ENCODE measurements around the gene KRTAP5-5.
"Not testable (repeated sequence)": the region's sequence is repeated elsewhere in the genome, so short reads cannot be mapped to it uniquely, and the experiment has no call there.

Gene KRTAP5-5

DNA sequence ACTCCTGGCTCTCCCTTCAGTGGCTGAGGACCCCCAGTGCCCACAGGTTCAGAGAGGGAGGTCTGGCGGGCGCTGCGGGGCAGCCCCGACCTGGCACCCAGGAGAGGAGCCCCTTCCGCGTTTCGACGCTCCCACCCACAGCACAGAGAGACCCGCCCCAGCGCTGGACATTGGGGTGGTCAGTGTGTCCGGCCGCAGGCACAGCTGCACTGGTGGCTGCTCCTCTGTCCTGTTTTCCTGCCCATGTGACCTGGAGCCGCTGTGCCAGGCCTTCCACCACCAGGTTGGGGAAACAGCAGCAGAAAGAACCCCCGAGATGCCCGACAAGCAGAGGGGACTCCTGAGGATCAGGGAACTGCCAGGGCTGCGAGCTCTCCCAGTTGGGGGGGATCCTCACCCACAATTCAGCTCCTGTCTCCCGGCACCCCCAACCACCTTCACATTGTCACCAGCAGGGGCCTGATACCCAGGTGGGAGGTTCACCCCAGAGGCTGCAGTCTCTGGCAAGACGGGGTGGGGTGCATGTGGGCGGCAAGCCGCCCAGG lies 13.6 kb downstream of the KRTAP5-5 start:
- DNase-seq = no peak

DNA sequence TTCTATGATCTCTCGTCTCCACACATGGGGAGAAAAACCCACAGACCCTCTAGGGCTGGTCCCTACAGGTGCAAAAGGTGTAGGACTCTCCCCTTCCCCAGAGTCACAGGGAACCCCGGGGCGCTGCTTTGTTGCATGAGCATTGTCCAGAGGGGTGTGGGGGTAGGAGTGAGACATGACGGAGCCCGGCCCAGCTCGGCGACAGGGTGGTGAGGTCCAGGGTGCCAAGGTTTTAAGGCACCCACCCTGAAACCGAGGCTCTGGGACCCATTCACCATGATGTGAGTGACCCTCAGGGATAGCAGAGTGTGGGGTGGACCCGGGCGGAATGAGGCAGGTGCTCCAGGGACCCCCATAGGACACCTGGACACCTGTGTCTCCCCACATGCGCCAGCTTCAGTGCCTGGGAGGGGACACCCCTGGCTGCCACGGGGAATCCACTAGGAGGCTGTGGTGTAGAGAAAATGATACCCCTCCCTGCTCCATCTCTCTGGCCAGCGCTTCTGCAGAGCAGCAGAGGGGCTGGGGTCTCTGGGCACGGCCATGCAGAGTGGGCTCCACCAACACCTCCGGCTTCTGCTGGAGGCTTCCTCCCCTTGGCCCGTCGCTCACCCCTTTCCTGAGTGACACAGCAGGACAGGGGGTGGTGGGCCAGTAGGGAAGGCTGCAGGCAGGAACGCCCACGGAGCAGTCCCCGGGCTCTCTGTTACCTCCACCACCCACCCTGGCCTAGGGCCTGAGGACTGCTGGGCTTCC lies 15.2 kb downstream of the KRTAP5-5 start:
- no peak for DNase-seq

DNA sequence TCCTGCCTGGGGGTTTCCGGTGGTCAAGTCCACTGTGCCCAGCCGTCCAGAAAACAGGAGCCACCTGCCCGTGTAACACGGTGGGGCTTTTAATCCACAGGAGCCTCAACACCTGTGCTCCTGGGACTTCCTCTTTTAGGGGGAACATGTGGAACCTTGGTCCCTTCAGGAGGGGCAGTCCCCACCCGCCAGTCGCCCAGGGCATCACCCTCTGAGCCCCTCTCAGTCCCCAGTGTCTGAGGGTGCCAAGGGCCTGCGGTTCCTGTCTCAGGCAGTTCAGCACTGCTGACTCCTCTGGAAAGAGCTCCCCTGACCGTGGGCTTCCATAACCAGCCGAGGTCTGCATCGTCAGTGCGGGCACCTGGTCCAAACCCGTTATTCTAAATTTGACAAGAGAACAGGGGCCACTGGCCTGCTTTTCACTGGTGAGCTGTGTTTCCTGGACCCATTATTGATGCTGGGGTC lies 15.8 kb downstream of the KRTAP5-5 start:
- DNase-seq = no peak

DNA sequence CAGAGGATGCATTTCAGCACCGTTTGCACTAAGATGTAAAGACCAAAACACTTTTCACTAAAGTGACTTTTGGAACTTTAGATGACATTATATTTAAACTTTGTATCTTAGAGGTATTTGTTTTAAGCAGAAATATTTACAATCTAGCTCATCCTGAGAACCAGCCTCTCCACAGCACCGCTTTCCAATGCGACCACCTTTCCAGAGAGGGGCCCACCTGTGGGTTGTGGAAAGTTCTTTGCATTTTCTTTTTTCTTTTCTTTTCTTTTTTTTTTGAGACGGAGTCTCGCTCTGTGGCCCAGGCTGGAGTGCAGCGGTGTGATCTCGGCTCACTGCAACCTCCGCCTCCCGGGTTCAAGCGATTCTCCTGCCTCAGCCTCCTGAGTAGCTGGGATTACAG lies 17.0 kb downstream of the KRTAP5-5 start:
- not testable (repeated sequence) for DNase-seq

DNA sequence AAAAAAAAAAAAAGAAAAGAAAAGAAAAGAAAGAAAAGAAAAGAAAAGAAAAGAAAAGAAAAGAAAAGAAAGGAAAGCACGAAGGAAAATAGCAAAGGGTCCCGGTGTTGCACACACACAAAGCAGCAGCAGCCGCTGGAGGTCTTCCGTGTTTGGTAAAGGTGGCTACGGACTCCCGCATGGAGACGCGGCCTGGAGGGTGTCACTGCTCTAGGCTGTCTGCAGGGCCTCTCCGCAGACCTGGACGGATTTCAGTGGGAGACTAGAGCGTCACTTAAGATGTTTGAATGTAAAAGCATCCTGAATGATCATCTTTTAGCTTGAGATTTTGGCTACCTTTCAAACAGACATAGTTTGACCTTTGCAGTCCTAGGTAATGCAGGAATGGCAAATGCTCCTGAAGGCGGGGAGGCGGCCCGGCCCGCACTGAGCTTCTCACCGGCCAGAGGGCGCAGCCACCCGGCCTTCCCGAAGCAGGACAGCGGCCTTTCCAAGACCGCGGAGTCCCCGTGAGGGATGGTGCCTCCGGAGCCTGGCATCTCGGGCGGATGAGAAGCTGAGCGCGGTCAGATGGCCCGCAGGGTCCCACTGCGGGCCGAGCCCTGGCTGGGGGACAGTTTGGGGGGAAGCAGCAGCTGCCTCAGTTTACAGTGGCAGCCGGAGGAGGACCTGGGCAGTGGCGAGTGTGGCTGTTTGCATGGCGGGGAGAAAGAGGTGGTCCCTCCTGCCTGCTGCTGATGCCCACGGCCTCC lies 18.5 kb downstream of the KRTAP5-5 start:
- DNase-seq = no peak

DNA sequence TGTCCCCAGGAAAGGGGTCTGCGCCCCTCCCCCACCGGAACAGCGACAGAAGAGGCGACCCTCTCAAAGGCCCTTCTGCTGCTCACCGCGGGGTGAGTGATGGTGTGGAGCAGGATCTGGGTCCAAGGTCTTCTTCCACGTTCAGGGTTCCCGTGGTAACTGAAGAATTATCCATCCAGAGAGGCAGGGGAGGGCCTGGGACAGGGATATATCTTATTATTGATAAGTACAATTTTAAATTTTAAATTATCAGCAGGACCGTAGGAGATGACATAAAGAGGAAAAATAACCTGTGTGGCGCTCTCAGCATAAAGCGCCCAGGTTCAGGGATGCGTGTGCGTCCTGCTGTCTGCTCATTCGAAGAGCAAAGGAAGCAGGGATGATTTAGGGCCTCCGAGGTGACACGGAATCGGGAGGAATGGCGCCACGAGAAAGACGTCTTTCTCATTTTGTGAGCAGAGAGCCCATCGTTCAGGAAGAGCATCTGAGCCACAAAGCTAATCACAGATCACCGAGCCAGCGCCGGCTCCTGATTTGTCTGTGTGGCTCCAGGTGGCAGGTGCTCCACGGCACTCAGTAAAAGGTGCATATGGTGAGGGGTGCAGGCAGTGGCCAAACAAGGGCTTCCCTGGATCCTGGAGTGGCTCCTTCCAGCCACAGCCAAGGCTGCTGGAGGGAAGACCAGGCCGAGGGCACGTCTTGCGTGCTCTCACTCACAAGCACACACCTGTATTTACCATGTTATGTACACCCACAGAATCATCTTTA lies 19.3 kb downstream of the KRTAP5-5 start:
- DNase-seq = no peak

DNA sequence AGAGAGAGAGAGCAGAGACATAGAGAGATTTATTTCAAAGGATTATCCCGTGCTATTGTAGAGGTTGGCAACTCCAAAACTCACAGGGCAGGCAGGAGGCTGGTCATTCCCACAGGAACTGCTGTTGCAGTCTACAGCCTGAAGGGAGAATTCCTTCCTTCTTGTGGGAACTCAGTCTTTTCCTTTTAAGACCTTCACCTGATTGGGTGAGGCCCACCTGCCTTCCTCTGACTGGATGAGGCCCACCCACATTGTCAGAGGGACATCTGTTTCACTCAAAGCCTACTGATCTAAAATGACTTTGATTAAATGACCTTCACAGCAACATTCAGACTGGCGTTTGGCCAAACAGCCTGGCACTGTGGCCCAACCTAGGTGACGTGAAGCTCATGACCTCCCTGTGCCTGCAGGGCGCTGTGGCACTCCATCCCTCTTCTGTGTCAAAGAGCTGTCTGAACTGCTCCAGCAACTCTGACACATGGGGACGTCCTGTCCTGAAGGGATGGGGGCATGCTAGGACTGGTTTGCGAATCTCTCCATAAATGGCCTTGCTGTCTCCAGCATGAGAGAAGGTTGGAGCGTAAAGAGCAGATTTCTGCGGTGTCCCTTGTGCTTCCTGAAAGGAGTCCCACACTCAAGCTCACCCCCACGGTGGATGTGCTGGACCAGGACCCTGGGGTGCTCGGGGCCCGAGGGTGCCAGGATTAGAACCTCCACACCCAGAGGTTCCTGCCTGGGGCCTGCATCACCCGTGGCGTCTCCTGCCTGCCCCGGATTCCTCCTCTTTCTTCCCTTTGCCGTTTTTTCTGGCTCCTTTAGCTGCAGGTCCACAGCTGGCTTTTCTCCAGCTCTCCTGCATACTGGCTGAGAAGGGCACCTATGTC lies 20.7 kb downstream of the KRTAP5-5 start:
- no peak for DNase-seq

DNA sequence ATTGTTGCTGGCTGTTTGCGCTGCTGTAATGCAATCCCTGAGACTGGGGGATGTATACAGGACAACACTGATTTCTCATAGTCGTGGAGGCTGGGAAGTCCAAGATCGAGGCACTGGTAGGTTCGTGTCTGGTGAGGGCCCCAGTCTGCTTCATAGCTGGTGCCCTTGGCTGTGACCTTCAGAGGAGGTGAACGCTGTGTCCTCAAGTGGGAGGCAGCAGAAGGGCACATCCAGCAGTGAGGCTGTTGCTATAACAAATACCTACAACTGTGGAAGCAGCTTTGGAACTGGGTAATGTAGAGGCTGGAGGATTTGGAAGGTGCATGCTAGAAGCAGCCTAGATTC lies 21.3 kb downstream of the KRTAP5-5 start:
- no peak for DNase-seq

DNA sequence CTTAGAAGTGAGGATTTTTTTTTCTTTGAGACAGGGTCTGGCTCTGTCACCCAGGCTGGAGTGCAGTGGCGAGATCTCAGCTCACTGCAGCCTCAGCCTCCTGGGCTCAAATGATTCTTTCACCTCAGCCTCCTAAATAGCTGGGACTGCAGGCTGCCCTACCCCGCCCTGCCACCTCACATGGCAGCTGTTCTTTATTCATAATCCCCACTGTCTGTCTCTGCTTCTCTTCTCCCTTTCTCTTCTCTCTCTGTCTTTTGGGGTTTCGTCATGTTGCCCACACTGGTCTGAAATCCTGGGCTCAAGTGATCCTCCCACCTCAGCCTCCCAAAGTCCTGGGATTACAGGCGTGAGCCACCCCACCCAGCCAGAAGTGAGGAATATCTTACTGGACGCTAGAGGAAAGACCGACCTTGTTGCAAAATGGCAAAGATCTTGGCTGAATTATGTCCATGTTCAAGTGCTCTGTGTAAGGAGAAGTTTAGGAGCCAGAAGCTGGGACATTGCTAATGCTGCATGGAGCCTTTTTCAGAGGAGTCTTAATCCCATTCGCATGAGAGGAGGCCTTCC lies 21.9 kb downstream of the KRTAP5-5 start:
- no peak for DNase-seq

DNA sequence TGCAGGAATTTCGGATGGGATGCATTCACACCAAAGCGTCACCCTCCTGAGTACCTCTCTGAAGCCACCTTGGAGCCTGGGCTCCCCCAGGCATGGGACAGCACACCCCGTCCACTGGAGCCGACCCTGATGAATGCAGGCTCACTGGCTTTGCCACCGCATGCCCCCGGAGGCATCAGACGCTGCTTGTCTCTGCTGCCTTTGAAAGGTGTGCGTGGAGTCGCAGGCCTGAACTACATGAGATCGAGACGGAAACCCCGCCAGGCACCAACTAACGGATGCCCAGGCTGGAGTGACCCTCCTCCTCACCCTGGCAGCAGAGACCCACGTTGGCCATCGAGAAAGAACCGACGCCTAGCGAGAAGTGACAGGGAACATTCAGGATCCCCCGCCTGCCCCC lies 22.5 kb downstream of the KRTAP5-5 start:
- DNase-seq = no peak

DNA sequence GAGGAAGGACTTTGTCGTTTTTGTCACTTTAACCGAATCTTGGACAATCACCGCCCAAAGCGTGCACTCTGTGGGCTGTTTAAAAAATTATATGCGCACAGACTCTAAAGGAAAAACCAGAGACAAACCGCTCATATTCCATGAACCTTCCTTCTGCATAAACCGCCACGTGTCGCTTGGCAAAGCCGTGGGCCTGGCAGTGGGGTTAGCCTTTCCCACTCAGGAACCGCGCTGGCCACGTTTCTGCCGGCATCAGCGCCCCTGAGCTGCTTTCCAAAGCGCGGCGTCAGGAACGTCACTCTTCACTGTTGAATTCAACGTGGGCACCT lies 22.8 kb downstream of the KRTAP5-5 start:
- no peak for DNase-seq

DNA sequence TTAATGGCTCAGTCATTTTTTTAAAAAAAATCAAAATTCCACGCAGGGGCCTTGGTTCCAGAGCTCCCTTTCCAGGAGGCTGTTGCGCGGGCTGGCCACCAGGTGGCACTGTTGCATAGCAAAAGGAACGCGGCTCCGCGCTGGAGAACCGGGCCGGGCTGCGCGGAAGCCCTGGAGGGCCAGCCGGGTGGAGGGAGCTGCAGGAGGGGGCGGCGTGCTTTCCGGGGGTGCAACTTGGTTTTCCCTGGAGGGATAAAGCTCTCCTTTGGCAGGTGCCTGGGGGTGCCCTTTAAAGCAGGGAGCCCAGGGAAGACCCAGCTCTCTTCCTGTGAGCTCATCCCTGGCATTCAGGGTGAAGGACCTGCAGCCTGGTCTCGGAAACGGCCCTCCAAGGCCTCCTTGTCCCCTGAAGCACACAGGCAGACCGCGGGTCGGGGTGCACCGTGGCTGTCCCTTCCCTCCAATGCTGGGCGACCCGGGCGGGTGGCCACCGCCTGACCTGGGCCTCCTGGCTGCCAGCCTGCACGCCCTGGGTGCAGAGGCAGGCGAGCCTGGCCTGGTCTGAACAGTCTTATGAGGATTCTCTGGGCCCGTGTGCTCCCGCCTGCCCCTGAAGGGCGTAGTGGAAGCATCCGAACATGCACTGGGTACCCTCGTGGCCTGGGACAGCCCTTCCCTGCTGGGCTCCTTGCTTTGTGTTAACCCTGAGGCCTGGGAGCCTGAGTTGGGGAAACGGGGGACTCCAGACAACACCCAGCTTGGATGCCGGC lies 23.4 kb downstream of the KRTAP5-5 start:
- no peak for DNase-seq

DNA sequence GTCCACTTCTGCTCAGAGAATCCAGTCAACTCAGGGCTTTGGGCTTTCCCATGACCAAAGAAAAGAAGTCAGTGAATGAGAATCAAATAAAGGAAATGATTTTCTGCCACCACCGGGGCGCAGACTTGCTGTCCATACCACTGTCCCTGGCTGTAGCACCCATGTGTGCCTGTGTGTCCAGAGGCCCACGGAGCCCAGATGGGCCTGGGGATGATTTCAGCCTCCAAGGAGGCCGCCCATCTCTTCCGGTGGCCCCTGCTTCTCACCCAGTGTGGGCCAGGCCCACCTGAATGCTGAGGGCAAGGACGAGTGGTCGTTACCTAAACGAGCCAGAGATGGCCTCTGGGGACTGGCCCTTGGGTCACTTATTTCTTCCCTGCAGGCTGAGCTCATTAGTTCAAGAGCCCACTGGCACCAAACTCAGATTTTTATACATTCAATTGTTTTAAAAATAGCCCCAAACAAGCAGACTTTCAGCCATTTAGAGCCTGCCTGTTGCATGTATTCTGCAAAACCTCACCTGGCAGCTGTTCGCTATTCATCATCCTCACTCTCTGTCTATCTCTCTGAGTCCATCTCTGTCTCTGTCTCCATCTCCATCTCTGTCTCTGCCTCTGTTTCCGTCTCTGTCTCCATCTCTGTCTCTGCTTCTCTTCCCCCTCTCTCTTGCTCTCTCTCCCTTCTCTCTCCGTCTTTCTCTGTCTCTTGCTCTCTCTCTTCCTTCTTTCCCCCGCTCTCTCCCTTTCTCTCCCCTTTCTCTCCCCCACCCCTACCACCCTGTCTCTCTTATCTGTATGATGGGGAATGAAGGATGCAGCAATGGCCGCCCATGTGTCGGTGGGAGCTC lies 24.2 kb downstream of the KRTAP5-5 start:
- DNase-seq = no peak

DNA sequence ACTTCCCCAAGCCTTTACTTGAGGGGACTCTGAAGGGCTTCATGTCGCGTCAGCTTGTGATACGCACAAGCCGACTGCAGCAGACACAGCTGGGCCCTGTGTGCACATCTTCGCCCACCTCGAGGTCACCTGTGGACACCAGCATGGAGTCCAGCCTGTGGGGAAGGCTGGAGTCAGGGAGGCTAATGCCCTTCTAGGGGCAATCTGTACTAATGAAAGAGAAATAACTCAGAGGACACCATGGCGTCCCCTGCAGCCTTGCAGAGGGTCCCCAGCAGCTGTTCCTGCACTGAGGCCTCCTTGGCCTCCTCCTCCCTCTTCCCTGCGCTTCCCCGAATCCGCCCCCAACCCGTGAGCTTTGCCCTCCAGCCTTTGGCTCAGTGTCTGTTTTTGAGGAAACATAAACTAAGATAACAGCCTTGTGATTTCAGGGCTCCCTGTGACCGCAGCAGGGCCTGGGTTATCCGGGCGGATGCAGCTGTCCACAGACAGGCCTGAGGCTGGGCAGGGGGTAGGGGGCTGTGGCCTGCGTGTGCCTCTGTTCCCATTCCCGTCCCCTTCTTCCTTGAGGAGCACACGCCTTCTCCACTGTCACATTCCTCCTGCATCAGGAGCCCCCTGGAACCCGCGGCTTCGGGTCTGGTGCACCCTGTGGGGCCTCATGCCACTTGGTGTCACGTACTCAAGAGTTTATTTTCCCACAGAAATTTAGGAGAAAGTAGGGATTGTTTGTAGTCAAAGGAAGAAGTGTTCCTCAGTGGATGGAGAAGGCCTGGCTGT lies 25.0 kb downstream of the KRTAP5-5 start:
- no peak for DNase-seq

DNA sequence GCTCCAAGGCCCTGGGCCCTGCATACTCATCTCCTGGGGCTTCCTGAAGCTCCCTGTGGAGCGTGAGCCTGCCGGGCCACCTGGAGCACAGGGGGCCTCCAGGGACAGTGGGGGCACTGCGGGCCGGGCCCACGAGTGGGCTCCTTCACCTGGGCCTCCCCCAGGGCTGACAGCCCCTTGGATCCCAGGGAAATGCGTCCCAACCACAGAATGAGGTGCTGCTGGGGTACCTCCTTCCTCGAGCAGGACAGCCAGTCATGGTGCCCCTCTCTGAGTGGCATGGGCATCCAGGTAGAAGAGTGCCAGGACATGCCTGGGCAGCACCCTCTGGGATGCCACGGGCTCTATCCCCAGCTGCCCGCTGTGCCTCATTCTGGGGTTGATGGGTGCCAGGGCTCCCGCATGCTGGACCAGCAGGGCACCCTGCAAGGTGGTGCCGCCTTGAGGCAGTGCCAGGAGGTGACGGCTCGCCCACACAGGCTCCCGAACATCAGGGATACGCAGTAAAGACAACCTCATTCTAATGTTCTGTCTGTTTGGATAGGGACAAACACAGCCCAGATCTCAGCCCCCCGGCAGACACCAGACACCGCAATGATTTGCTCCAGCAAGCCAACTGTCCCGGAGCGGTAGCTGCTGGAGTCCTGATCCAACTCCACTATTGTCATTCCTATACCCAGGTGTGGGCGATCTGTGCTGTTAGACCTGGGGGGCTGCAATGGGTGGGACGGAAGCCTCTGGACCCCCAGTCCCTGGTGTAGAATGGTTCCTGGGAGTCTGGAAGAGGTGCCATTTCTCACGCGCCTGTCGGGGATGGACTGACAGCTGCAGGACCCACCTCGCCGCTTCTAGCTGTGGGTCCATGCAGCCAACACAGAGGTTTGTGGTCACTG lies 25.8 kb downstream of the KRTAP5-5 start:
- no peak for DNase-seq

DNA sequence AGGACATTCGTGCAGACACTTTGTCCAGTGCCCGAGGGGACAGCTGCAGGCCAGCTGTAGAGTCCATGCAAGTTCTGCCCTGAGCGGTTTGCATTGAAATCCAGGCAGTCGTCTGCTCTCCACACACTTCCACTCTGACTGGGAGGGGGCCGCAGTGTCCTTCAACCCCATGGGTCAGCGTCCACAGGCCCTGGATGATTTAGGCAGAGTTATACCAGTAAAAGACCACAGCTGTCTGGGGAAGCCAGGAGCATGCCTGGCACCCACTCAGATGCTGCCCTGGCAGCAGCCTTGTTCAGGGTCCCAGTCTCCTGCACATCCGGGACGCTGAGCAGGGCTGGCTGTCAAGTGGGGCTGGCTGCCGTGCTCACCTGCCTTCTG lies 26.5 kb downstream of the KRTAP5-5 start:
- DNase-seq = no peak

DNA sequence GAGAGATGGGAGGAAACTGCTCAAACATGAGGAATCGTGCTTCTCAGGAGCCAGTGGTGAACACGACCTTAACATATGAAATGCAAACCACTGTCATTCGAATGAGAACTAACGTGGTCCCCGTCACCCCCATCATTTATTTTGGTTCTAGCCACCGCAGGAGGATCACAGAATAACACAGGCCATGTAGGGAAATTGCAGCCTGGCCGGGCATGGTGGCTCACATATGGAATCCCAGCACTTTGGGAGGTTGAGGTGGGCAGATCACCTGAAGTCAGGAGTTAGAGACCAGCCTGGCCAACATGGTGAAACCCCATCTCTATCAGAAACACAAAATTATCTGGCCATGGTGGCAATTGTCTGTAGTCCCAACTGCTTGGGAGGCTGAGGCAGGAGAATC lies 27.1 kb downstream of the KRTAP5-5 start:
- DNase-seq = no peak

DNA sequence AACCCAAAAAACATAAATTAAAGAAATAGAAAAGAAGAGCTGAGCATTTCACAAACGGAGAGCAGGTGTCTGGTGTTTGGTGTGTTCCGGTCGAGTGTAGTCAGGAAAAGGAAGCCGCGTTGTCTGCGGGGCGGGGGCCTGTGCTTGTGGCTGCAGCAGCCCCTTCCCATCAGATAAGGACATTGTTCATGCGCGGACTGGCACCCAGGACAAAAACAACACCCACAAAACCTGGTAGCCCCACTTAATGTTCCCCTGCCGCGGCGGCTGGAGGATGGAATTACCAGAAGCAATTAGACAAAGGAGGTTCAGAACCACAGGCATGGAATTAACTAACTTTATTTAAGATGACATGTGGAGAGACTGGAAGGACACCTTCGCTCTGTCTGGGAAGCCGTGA lies 29.9 kb downstream of the KRTAP5-5 start:
- DNase-seq = no peak

All from NCI-H1436 treated with DMSO at 0.1 percent for 48 hours (cell line).